Loucy (cell line): Measurements from ENCODE around the gene TUFM.

Experiments
- H2AFZ ChIP-seq: fragments of 200-600 bp; sonication (generic); 2 replicates; pipeline ENCODE4 v1.6.0; 2016; ENCODE audit warnings: antibody characterized with exemption, mild to moderate bottlenecking, low read length, moderate library complexity
- H3F3A ChIP-seq: fragments of 200-600 bp; 2 replicates; pipeline ENCODE4 v1.6.0; 2016; ENCODE audit warnings: antibody characterized with exemption, low read depth, mild to moderate bottlenecking
- H3K27me3 ChIP-seq: fragments of 200-600 bp; sonication (generic); 2 replicates; pipeline ENCODE4 v1.6.1; 2014; ENCODE audit warnings: low read length, mild to moderate bottlenecking; ENCODE audit not compliant: insufficient read depth, poor library complexity, severe bottlenecking
- H3K36me3 ChIP-seq: fragments of 200-600 bp; sonication (generic); 2 replicates; pipeline ENCODE4 v1.6.1; 2016; ENCODE audit warnings: low read length; ENCODE audit not compliant: insufficient read depth
- H3K4me1 ChIP-seq: fragments of 200-600 bp; sonication (generic); 2 replicates; pipeline ENCODE4 v1.5.1; 2014; ENCODE audit warnings: low read length, mild to moderate bottlenecking; ENCODE audit not compliant: insufficient read depth, poor library complexity, severe bottlenecking
- H3K4me2 ChIP-seq: fragments of 200-600 bp; sonication (generic); 2 replicates; pipeline ENCODE4 v1.6.0; 2014; ENCODE audit warnings: antibody characterized with exemption, low read length, low read depth, mild to moderate bottlenecking; ENCODE audit not compliant: poor library complexity, severe bottlenecking
- H3K4me3 ChIP-seq: fragments of 200-600 bp; sonication (generic); 2 replicates; pipeline ENCODE4 v1.5.1; 2014; ENCODE audit warnings: low read length, mild to moderate bottlenecking, mixed read lengths; ENCODE audit not compliant: poor library complexity, severe bottlenecking
- H3K79me2 ChIP-seq: fragments of 200-600 bp; sonication (generic); 2 replicates; pipeline ENCODE4 v1.6.1; 2014; ENCODE audit warnings: low read length; ENCODE audit not compliant: insufficient read depth
- H3K9ac ChIP-seq: fragments of 200-600 bp; sonication (generic); 2 replicates; pipeline ENCODE4 v1.6.0; 2014; ENCODE audit warnings: mild to moderate bottlenecking, low read depth, low read length, moderate library complexity; ENCODE audit not compliant: poor library complexity, severe bottlenecking
- H3K9me2 ChIP-seq: fragments of 200-600 bp; sonication (generic); replicated peaks from 2 replicates; pipeline ENCODE4 v1.6.1; 2016; ENCODE audit warnings: low read depth, low read length, mixed read lengths
- H3K9me3 ChIP-seq: fragments of 200-600 bp; sonication (generic); 2 replicates; pipeline ENCODE4 v1.6.1; 2014; ENCODE audit warnings: mild to moderate bottlenecking, antibody characterized with exemption, low read length, low read depth; ENCODE audit not compliant: insufficient read depth
- H4K20me1 ChIP-seq: fragments of 200-600 bp; sonication (generic); 2 replicates; pipeline ENCODE4 v1.6.0; 2014; ENCODE audit warnings: antibody characterized with exemption, low read length, mild to moderate bottlenecking; ENCODE audit not compliant: insufficient read depth, poor library complexity, severe bottlenecking
- CTCF ChIP-seq: fragments of 200-600 bp; sonication (generic); conservative IDR thresholded peaks from 2 replicates; pipeline ENCODE4 v1.5.1; 2014; ENCODE audit warnings: mild to moderate bottlenecking, antibody characterized with exemption, low read length
- EZH2phosphoT487 ChIP-seq: fragments of 200-600 bp; IDR thresholded peaks from 2 replicates; pipeline ENCODE4 v1.6.1; 2018; ENCODE audit warnings: antibody characterized with exemption, mild to moderate bottlenecking, moderate library complexity, borderline replicate concordance

The TUFM gene

GRCh38 chr16:28829747-28830146 lies 16.4 kb downstream of the TUFM start:
- Histone ChIP-seq H3K36me3 (peaks cover 98% of the 10 kb centered on the region), H3K9ac (no peak overlapping the region), H3F3A (no peaks in the 10 kb centered on the region), H3K9me3 (no peaks in the 10 kb centered on the region), H4K20me1 (peaks cover 90% of the 10 kb centered on the region), H3K9me2 (no peaks in the 10 kb centered on the region), H3K4me2 (no peak overlapping the region), H3K4me1 (peaks cover 21% of the 10 kb centered on the region), H3K4me3 (no peak overlapping the region), H3K79me2 (peaks cover 77% of the 10 kb centered on the region), H3K27me3 (no peaks in the 10 kb centered on the region), H2AFZ (no peak overlapping the region)
- TF ChIP-seq CTCF (no peak), EZH2phosphoT487 (no peak)

DNA sequence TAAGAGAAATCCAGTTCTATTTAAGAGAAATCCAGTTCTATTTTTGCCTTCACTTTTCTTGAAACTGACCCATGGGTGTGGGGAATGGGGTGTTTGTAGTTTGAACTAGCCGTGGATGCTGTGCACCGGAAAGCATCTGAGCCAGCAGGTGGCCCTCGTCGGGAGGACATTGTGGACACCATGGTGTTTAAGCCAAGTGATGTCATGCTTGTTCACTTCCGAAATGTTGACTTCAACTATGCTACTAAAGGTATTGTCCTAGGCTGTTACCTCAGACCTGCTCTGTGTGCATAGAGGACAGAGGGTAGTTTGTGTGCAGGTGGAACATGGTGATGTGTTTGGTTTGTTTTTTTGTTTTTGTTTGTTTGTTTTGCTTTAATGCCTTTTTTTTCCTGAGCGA lies 20.0 kb downstream of the TUFM start:
- H2AFZ ChIP-seq, result no peak overlapping the region

DNA sequence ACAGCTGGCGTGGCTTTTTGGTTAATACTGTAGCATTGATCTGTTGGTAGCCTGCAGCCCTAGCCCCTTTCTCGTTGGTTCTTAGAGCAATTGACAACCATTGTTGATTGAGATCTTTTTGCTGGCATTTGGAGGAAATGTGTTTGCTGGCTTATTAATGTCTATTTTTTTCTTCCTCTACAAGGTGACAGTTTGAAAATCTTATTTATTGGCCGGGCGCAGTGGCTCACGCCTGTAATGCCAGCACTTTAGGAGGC lies 21.5 kb downstream of the TUFM start:
- Histone ChIP-seq H3K27me3 (peaks cover 8% of the 10 kb centered on the region), H3K4me3 (peak overlapping the region; percentile 95), H3K9ac (peak overlapping the region; percentile 100), H3K36me3 (peaks cover 52% of the 10 kb centered on the region), H3K4me1 (peaks cover 22% of the 10 kb centered on the region), H3K4me2 (peak overlapping the region; percentile 82), H3K9me3 (no peaks in the 10 kb centered on the region), H3F3A (no peaks in the 10 kb centered on the region), H4K20me1 (peaks cover 60% of the 10 kb centered on the region), H3K9me2 (no peaks in the 10 kb centered on the region), H3K79me2 (peaks cover 75% of the 10 kb centered on the region), H2AFZ (no peak overlapping the region)
- TF ChIP-seq CTCF, result no peak
- no peak for TF ChIP-seq EZH2phosphoT487

More for the DNA sequence above, 20.0 kb downstream of the TUFM start:
- peak overlapping the region; percentile 95 for H3K4me3 ChIP-seq
- H3F3A ChIP-seq, result no peaks in the 10 kb centered on the region
- H3K4me2 ChIP-seq, result peak overlapping the region; percentile 82
- peaks cover 22% of the 10 kb centered on the region for H3K4me1 ChIP-seq
- H3K9me3 ChIP-seq, result no peaks in the 10 kb centered on the region
- H3K27me3 ChIP-seq, result peaks cover 8% of the 10 kb centered on the region
- TF ChIP-seq CTCF (no peak), EZH2phosphoT487 (no peak)
- H3K9me2 ChIP-seq, result no peaks in the 10 kb centered on the region
- peaks cover 67% of the 10 kb centered on the region for H3K36me3 ChIP-seq
- peaks cover 88% of the 10 kb centered on the region for H3K79me2 ChIP-seq
- H4K20me1 ChIP-seq, result peaks cover 74% of the 10 kb centered on the region
- peak overlapping the region; percentile 100 for H3K9ac ChIP-seq
